T-cell (primary cell): ENCODE data around the gene ZSWIM9. TPM values are rescaled to one million over a fixed set of nuclear protein-coding genes. Genes with fewer than 3 reads are reported as not detected.
"Not testable (repeated sequence)": the region's sequence is repeated elsewhere in the genome, so short reads cannot be mapped to it uniquely, and the experiment has no call there.

Experiments
- ATAC-seq, 4 experiments: fragments of 200-7000 bp in 3 of 4; fragments of 150-1000 bp in 1 of 4; cut with Tn5 transposase; replicated peaks in 1 of 4; 1 replicate in 3 of 4; 2 replicates in 1 of 4; pipeline ENCODE4 v1.10.0; 2021; ENCODE audit warnings: moderate library complexity in 3 of 4, mild to moderate bottlenecking in 2 of 4, moderate number of reproducible peaks in 1 of 4
- CTCF ChIA-PET, 2 donors: fragments of 300-600 bp; sonication (Branson Sonifier 250); formaldehyde crosslinking; loops; one replicate each; lab custom pipeline; 2022; ENCODE audit warnings: antibody characterized with exemption in 2 of 2; lab: Charles Lee
- POLR2A ChIA-PET, 2 donors: fragments of 300-600 bp; sonication (Branson Sonifier 250); formaldehyde crosslinking; loops; one replicate each; lab custom pipeline; 2022; ENCODE audit warnings: antibody characterized with exemption in 2 of 2; lab: Charles Lee
- DNase-seq, 35 experiments: peaks; one replicate each; pipeline versions ENCODE4 v3.0.0 to v3.0.0-alpha.2; 2013 to 2023
- H3K27ac ChIP-seq: one replicate; pipeline ENCODE4 v1.5.1; 2013; ENCODE audit warnings: low read length
- H3K27me3 ChIP-seq, 2 experiments: replicated peaks in 1 of 2; 1 replicate in 1 of 2; 2 replicates in 1 of 2; pipeline versions ENCODE4 v1.6.1 to v1.7.0; 2013; ENCODE audit warnings: low read length in 1 of 2, mixed read lengths in 1 of 2; ENCODE audit not compliant: control insufficient read depth in 2 of 2, insufficient read depth in 2 of 2; ENCODE audit errors: extremely low read depth in 1 of 2
- H3K36me3 ChIP-seq, 2 donors: 1 replicate in 1 of 2; 2 replicates in 1 of 2; pipeline versions ENCODE4 v1.6.1 to v1.7.0; 2013; ENCODE audit warnings: low read length in 1 of 2; ENCODE audit not compliant: control insufficient read depth in 2 of 2, insufficient read depth in 1 of 2; ENCODE audit errors: extremely low read depth in 1 of 2
- H3K4me1 ChIP-seq, 2 experiments: 1 replicate in 1 of 2; 2 replicates in 1 of 2; pipeline versions ENCODE4 v1.6.1 to v1.7.0; 2013; ENCODE audit warnings: low read length in 2 of 2, mixed read lengths in 1 of 2; ENCODE audit not compliant: insufficient read depth in 2 of 2, control insufficient read depth in 1 of 2; ENCODE audit errors: extremely low read depth in 1 of 2
- H3K4me3 ChIP-seq, 2 donors: 1 replicate in 1 of 2; 2 replicates in 1 of 2; pipeline versions ENCODE4 v1.5.1 to v1.7.0; 2013; ENCODE audit warnings: mild to moderate bottlenecking in 2 of 2, low read length in 1 of 2, moderate library complexity in 1 of 2; ENCODE audit not compliant: control insufficient read depth in 1 of 2; ENCODE audit errors: extremely low read depth in 1 of 2
- H3K9me3 ChIP-seq: 2 replicates; pipeline ENCODE4 v1.7.0; 2013
- H3K27ac Mint-ChIP-seq, 2 donors: one replicate each; pipeline ENCODE4 v1.8.0; 2020 to 2021; ENCODE audit warnings: mild to moderate bottlenecking in 2 of 2, mixed read lengths in 2 of 2
- H3K27me3 Mint-ChIP-seq, 2 donors: one replicate each; pipeline ENCODE4 v1.8.0; 2021 to 2022; ENCODE audit warnings: mixed read lengths in 2 of 2
- H3K36me3 Mint-ChIP-seq: one replicate; pipeline ENCODE4 v1.8.0; 2021; ENCODE audit warnings: mixed read lengths
- H3K4me1 Mint-ChIP-seq, 3 donors: one replicate each; pipeline ENCODE4 v1.8.0; 2020 to 2022; ENCODE audit warnings: mixed read lengths in 3 of 3, mild to moderate bottlenecking in 1 of 3
- H3K4me3 Mint-ChIP-seq, 3 donors: one replicate each; pipeline ENCODE4 v1.8.0; 2020 to 2022; ENCODE audit warnings: mild to moderate bottlenecking in 3 of 3, mixed read lengths in 3 of 3, moderate library complexity in 3 of 3
- H3K9me3 Mint-ChIP-seq, 3 donors: one replicate each; pipeline ENCODE4 v1.8.0; 2020 to 2022; ENCODE audit warnings: mixed read lengths in 3 of 3
- WGBS: methylation state at CpG from one replicate; pipeline ENCODE4 v1.1.5; 2013; ENCODE audit warnings: missing lambda C conversion rate; ENCODE audit not compliant: insufficient coverage; 5-methylcytosine and 5-hydroxymethylcytosine counted together
- total RNA-seq, 35 experiments: library from RNA in 6 of 35; stranded (reverse) in 6 of 35; fragments of 120-200 nt in 1 of 35; gene quantifications; one replicate each; pipeline versions ENCODE4 v1.2.1 to v1.2.4 and lab custom pipeline; 2013 to 2026

ZSWIM9 gene
- total RNA-seq, 5 donors from 2014 or later (not counting 1 experiment from before 2014, with no cell fraction given): 5.4 to 14.7 (median 11.6) TPM

GRCh38 chr19:48230555-48231129, 60.2 kb downstream of the ZSWIM9 start:
- Histone ChIP-seq H3K4me1 (peaks cover 0 to 4% of the 10 kb centered on the region in 2 experiments), H3K27ac (no peak overlapping the region), H3K4me3 (no peak overlapping the region), H3K9me3 (no peaks in the 10 kb centered on the region), H3K27me3 (no peaks in the 10 kb centered on the region), H3K36me3 (peaks cover 10 to 87% of the 10 kb centered on the region in 2 donors)
- H3K9me3 Mint-ChIP-seq: no peaks in the 10 kb centered on the region
- H3K27me3 Mint-ChIP-seq: no peaks in the 10 kb centered on the region
- H3K27ac Mint-ChIP-seq: no peak overlapping the region
- POLR2A ChIA-PET: no interaction called here
- 71% methylated on average over 6 of the region's 19 CpGs for WGBS
- peak in 1 of 4 experiments; percentile 19 for ATAC-seq
- peaks cover 4 to 24% (median 7%) of the 10 kb centered on the region in 3 donors for H3K4me1 Mint-ChIP-seq
- CTCF ChIA-PET: no interaction called here
- DNase-seq: peak in 9 of 35 experiments; percentile 1 to 26 (median 8)
- H3K4me3 Mint-ChIP-seq: no peak overlapping the region
- H3K36me3 Mint-ChIP-seq: peaks cover 65% of the 10 kb centered on the region

DNA sequence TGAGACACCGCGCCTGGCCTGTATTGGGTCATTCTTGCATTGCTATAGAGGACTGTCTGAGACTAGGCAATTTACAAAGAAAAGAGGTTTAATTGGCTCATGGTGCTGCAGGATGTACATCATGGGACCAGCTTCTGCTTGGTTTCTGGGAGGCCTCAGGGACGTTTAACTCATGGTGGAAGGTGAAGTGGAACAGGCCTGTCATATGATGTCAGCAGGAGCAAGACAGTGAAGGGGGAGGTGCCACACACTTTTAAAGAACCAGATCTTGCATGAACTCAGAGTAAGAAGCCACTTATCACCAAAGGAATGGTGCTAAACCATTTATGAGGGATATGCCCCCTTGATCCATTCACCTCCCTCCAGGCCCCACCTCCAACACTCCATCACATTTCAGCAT, 66.6 kb downstream of the ZSWIM9 start:
- H3K4me1 Mint-ChIP-seq: peaks cover 14 to 27% (median 23%) of the 10 kb centered on the region in 3 donors
- WGBS: 74% methylated on average over 3 of the region's 3 CpGs
- H3K27me3 ChIP-seq: no peaks in the 10 kb centered on the region
- H3K27ac Mint-ChIP-seq: peak overlapping the region in 1 of 2 donors; percentile 11
- no peak overlapping the region for H3K4me3 ChIP-seq
- H3K27ac ChIP-seq: no peak overlapping the region
- H3K9me3 Mint-ChIP-seq: no peaks in the 10 kb centered on the region
- ATAC-seq (no peak), DNase-seq (no peak)
- CTCF ChIA-PET: no interaction called here
- no peak overlapping the region for H3K4me3 Mint-ChIP-seq
- no peaks in the 10 kb centered on the region for H3K4me1 ChIP-seq
- POLR2A ChIA-PET: no interaction called here
- no peaks in the 10 kb centered on the region for H3K27me3 Mint-ChIP-seq
- H3K9me3 ChIP-seq: no peaks in the 10 kb centered on the region
- peaks cover 13 to 69% of the 10 kb centered on the region in 2 donors for H3K36me3 ChIP-seq
- H3K36me3 Mint-ChIP-seq: peaks cover 63% of the 10 kb centered on the region

- ChIA-PET CTCF (interaction anchor here in 1 of 2 donors (0.7 to 0.9 kb wide), 3 partner anchors 27 to 95 kb away, joined by 3 to 4 read pairs (median 4); no protein-coding TSS in a partner anchor), POLR2A (interaction anchor here in 1 of 2 donors (0.6 kb wide), 1 partner anchor 34 kb away, joined by 5 read pairs; no protein-coding TSS in a partner anchor)
- Mint-ChIP-seq H3K4me1 (peaks cover 17 to 30% (median 29%) of the 10 kb centered on the region in 3 donors), H3K4me3 (no peak overlapping the region), H3K27ac (no peak overlapping the region), H3K9me3 (no peaks in the 10 kb centered on the region), H3K27me3 (no peaks in the 10 kb centered on the region), H3K36me3 (peaks cover 51% of the 10 kb centered on the region)
- 81% methylated on average over 4 of the region's 6 CpGs for WGBS
- Histone ChIP-seq H3K9me3 (no peaks in the 10 kb centered on the region), H3K4me3 (no peak overlapping the region), H3K27me3 (no peaks in the 10 kb centered on the region), H3K4me1 (peaks cover 0 to 4% of the 10 kb centered on the region in 2 experiments), H3K36me3 (peaks cover 13 to 53% of the 10 kb centered on the region in 2 donors), H3K27ac (no peak overlapping the region)
- no peak for DNase-seq
- no peak for ATAC-seq
Observed at GRCh38 chr19:48239120-48239519, 68.6 kb downstream of the ZSWIM9 start.

- H3K27me3 Mint-ChIP-seq: no peaks in the 10 kb centered on the region
- no peak overlapping the region for H3K4me3 Mint-ChIP-seq
- DNase-seq (no peak), ATAC-seq (no peak)
- no peak overlapping the region for H3K4me3 ChIP-seq
- peaks cover 11 to 48% of the 10 kb centered on the region in 2 donors for H3K36me3 ChIP-seq
- no peak overlapping the region for H3K27ac ChIP-seq
- H3K4me1 Mint-ChIP-seq: peaks cover 23 to 35% (median 34%) of the 10 kb centered on the region in 3 donors
- H3K27me3 ChIP-seq: no peaks in the 10 kb centered on the region
- no peaks in the 10 kb centered on the region for H3K9me3 Mint-ChIP-seq
- 86% methylated on average over 4 of the region's 9 CpGs for WGBS
- no peaks in the 10 kb centered on the region for H3K9me3 ChIP-seq
- H3K27ac Mint-ChIP-seq: peak overlapping the region; percentile 22 to 43
- peaks cover 48% of the 10 kb centered on the region for H3K36me3 Mint-ChIP-seq
- ChIA-PET CTCF (interaction anchor here in 1 of 2 donors (0.9 to 1.4 kb wide), 2 partner anchors 13 to 34 kb away, joined by 3 to 4 read pairs; no protein-coding TSS in a partner anchor), POLR2A (interaction anchor here in 1 of 2 donors (0.6 kb wide), 1 partner anchor 35 kb away, joined by 5 read pairs; no protein-coding TSS in a partner anchor)
- H3K4me1 ChIP-seq: peaks cover under 1 to 4% of the 10 kb centered on the region in 2 experiments
Observed at GRCh38 chr19:48239582-48240141, 69.2 kb downstream of the ZSWIM9 start.

DNA sequence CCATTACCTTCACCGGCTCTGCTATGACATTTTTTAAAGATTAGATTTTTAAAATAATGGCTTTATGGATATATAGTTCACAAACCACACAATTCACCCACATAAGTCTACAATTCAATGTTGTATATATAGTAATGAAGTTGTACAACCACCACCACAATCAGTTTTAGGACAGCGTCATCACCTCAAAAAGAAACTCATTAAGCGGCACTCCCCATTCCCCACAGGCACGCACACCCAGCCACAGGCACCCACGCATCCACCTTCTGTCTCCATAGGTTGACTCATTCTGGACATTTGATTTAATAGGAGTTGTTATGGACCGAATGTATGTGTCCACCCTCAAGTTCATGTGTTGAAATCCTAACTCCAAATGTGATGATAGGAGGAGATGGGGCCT, 71.3 kb downstream of the ZSWIM9 start:
- peaks cover 51% of the 10 kb centered on the region for H3K36me3 Mint-ChIP-seq
- H3K27me3 ChIP-seq, H3K9me3 Mint-ChIP-seq, POLR2A ChIA-PET, DNase-seq, H3K4me3 ChIP-seq, CTCF ChIA-PET, ATAC-seq, H3K27ac ChIP-seq, H3K4me3 Mint-ChIP-seq, H3K9me3 ChIP-seq, H3K27me3 Mint-ChIP-seq: not testable (repeated sequence)
- H3K36me3 ChIP-seq: peaks cover 5 to 45% of the 10 kb centered on the region in 2 donors
- H3K4me1 ChIP-seq: peaks cover 16 to 18% of the 10 kb centered on the region in 2 experiments
- peak overlapping the region in 1 of 2 donors; percentile 8 for H3K27ac Mint-ChIP-seq
- H3K4me1 Mint-ChIP-seq: peaks cover 37 to 49% (median 46%) of the 10 kb centered on the region in 3 donors
- no CpG with 5 or more reads among the region's 6 CpGs for WGBS

GRCh38 chr19:48244281-48244680, 73.8 kb downstream of the ZSWIM9 start:
- H3K27me3 ChIP-seq: no peaks in the 10 kb centered on the region
- H3K27me3 Mint-ChIP-seq: no peaks in the 10 kb centered on the region
- H3K36me3 Mint-ChIP-seq: peaks cover 49% of the 10 kb centered on the region
- H3K36me3 ChIP-seq: peaks cover 0 to 31% of the 10 kb centered on the region in 2 donors
- DNase-seq (peak in 27 of 35 experiments; percentile 2 to 69 (median 32)), ATAC-seq (peak; percentile 96 to 99 (median 98))
- H3K27ac Mint-ChIP-seq: peak overlapping the region; percentile 89 to 90
- 0% methylated on average over 3 of the region's 5 CpGs for WGBS
- no peaks in the 10 kb centered on the region for H3K9me3 ChIP-seq
- no peaks in the 10 kb centered on the region for H3K9me3 Mint-ChIP-seq
- H3K4me3 Mint-ChIP-seq: peak overlapping the region; percentile 58 to 80 (median 66)
- peak overlapping the region in 1 of 2 donors; percentile 10 for H3K4me3 ChIP-seq
- peaks cover 50 to 61% (median 53%) of the 10 kb centered on the region in 3 donors for H3K4me1 Mint-ChIP-seq
- ChIA-PET POLR2A (no interaction called here), CTCF (interaction anchor here in 1 of 2 donors (0.6 to 2.2 kb wide), 4 partner anchors 11 to 47 kb away, joined by 4 to 12 read pairs (median 6); partner anchors contain the start of gene CARD8)
- H3K27ac ChIP-seq: peak overlapping the region; percentile 78
- H3K4me1 ChIP-seq: peaks cover 22 to 27% of the 10 kb centered on the region in 2 experiments
